ENCODE data around the gene SIDT1.
"Not testable (repeated sequence)": the region's sequence is repeated elsewhere in the genome, so short reads cannot be mapped to it uniquely, and the experiment has no call there.

SIDT1 gene

GRCh38 chr3:113600418-113601182 lies 68.2 kb downstream of the SIDT1 start:
- DNase-seq = no peak

GRCh38 chr3:113601240-113601639 lies 68.9 kb downstream of the SIDT1 start:
- no peak for DNase-seq

DNA sequence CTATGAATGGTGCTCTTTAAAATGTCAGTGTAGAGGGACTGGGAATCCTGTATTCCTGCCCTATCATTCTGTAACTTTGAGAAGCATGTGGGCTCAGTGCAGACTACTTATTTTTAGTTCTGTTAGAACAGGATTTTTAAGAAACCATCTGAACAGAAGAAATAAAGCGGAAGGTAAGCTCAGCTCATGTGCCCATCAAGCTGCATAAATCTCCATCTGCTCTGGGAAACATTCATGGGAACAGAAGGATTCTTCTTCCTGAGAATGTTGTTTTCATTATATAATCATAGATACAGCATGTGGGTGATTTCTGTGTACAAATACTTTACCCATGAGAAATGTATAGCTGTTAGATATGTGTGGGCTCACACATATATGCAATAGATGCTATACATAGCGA lies 69.9 kb downstream of the SIDT1 start:
- DNase-seq = no peak

- DNase-seq = no peak
Measured at GRCh38 chr3:113602836-113603235, 70.5 kb downstream of the SIDT1 start.

DNA sequence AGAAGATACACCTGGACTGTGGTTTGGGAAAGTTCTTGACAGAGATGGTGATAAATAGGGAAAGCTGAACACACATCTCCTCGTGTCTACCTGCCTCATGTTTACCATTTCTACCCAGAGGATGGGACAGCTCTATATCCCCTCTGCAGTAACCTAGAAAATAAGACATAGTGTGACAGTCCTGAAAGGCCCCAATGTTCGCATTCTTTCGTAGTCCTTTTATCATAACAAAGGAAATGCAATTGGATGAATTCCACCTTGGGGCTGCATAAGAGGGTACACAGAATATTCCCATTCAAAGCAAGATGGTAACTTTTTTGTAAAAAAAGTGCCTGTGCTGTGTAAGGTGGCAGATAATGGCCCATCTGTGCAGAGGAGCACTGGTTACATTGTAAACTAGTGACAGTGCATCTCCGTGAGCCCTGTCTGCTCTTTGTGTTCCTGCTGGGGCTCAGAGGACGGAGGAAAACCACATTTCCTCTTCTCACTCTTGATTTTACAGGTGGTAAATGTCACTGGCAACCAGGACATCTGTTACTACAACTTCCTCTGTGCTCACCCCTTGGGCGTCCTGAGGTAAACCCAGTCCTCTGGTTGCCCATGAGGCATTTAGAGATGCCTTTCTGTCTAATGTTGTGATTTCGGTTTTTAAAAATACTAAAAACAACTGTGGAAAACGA lies 74.3 kb downstream of the SIDT1 start:
- DNase-seq = no peak

DNA sequence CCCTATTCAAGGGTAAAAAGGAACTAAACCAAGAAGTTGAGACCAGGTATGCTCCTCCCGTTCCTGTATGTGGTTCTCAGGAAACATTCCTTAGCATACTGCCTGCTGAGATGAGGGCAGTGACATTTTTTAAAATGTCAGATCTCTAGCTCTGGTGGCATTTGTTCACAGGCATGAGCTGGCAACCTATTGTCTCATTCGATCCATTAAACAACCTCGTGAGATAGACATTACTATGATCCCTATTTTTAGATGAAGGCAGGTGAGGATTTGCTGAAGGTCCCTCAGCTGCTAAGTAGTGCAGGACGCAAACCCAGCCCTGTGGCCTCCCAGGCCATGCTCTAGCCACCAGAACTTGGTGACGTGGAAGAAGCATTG lies 74.9 kb downstream of the SIDT1 start:
- no peak for DNase-seq

GRCh38 chr3:113614402-113614801 lies 82.0 kb downstream of the SIDT1 start:
- no peak for DNase-seq

DNA sequence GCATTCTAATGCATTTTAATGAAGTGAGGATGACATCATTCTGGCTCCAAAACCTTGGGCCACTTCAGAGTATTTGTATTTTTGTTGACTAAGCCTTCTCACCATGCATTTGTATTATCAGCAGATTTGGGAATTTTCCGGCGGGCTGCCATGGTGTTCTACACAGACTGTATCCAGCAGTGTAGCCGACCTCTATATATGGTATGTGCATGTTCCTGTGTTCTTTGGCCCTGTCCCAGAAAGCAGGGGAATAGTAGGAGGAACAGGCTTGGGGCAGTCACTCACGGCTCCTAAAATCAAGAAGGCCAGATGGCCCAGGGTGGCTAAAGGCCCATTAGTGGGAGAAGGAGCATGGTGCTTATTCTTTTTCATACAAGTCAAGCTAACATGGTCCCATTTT lies 83.6 kb downstream of the SIDT1 start:
- no peak for DNase-seq

GRCh38 chr3:113617726-113618125 lies 85.4 kb downstream of the SIDT1 start:
- DNase-seq = no peak

DNA sequence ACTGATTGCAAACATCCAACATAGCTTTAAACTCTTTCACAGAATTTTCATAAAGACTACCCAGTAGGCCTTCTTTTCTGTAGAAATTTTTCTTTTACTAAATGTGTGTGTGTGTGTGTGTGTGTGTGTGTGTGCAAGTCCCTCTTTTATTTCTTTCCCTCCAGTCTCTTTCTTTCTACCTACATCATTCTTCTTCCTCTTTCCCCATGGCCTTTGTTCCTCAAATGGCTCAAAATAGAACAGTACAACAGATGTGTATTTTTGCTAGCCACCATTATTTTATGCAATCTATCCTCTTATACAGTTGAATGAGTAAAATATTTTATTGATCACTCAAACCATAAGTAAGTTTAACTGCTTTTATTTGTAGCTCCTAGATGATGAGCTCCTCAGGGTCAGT lies 87.7 kb downstream of the SIDT1 start:
- no peak for DNase-seq

DNA sequence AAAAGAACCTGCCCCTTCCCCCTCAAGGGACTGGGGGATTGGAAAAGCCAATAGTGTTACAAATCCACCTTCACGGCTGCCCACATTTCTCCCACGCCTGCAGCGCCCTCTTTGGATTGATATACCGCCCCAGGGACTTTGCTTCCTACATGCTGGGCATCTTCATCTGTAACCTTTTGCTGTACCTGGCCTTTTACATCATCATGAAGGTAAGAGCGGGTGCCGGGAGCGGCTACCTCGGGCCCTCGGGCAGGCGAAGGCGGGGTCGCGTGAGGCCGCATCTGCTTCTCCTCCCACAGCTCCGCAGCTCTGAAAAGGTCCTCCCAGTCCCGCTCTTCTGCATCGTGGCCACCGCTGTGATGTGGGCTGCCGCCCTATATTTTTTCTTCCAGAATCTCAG lies 91.0 kb downstream of the SIDT1 start:
- DNase-seq = no peak

DNA sequence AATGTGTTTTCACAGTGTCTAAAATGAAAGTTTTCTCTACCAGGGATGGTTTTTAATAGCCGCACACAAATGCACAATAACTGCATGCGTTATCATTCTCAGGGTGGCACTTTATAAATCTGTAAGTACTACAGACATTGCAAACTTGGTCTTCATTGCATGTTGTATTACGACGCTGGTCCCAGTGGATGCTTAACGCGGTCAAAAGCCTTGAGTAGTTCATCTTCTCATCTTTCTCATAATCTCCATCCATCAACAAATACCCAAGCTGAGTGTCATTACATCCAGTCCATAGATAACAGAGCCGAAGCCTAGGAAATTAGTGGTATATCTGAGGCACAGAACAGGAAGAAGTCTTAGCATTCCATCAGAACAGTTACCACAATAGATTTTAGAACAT lies 91.5 kb downstream of the SIDT1 start:
- DNase-seq = no peak

DNA sequence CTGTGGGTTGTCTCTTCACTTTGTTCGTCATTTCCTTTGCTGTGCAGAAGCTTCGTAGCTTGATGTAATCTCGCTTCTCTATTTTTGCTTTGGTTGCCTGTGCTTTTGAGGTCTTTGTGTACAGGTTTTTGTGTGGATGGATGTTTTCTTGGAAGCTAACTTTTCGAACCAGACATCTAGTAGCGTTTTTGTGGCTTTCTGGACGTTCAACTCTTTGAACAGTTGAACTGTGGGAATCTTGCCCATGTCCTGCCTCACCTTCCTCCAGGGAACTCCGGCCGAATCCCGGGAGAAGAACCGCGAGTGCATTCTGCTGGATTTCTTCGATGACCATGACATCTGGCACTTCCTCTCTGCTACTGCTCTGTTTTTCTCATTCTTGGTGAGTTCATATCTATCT lies 93.5 kb downstream of the SIDT1 start:
- DNase-seq = no peak

- peak; percentile 55 for DNase-seq
Measured at GRCh38 chr3:113626503-113627371, 94.4 kb downstream of the SIDT1 start.

- no peak for DNase-seq
Measured at GRCh38 chr3:113628316-113628715, 96.0 kb downstream of the SIDT1 start.

GRCh38 chr3:113628788-113629187 lies 96.4 kb downstream of the SIDT1 start:
- no peak for DNase-seq

DNA sequence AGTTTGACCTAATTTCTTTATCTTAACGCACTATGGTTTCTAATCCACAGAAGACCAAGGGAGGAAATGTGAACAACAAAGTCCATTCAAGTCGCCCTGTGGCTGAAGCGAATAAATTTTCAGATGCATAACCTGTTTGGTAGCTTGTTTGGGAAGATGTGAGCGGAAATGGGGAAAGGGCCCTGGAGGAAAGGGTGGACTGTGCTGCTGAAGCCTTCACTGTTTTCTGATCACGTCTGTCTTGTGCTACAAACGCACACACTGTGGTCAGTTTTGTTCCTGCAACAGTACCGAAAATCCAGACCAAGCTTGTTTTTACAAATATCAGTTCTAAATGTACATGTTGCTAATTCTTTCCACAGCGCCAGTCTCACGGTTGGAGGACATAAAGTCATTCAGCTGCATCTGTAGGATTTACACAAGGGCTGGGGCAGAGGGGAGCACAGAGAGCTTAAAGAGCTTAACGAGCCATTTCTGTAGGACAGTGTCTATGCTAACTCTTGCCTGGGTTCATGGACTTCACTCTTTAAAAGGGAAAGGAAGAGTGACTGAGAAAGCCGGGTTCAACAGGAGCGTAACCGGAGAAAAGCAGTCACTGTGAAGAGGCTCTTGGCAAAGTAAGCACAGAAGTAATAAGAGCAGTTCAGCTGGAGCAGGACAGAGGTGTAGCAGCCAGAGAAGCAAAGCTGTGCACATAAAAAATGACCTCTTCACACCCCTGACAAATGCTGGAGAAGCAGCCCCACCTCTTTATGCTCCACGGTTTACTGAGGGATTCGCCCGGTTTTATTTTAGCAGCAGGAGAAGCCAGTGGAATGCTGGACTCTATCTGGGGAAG lies 97.4 kb downstream of the SIDT1 start:
- no peak for DNase-seq

DNA sequence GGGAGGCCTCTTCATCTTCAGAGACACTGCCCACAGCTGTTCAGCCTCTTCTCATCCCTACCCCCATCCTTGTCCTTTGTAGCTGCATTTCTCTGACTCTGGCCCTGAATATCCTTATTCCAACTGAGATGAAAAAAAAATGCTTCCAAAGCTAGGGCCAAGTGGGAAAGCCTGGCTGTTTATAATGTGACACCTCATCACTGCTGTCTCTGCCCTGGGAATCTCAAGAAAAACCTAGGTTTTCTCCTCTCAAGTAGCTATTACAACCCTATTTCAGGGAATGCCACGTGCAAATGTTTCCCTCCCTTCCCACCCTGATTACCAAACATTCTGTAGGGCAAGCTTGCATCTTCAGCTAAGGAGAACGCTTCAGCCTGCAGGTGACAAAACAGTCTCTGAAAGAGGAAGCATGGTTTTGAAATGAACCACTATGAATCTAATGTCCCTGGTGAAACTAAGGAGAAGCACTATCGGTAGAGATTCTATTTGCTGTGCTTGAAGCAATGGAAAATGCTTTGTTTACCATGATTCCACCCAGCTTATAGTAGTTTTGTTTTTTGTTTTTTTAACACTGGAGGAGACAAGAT lies 98.7 kb downstream of the SIDT1 start:
- no peak for DNase-seq

DNA sequence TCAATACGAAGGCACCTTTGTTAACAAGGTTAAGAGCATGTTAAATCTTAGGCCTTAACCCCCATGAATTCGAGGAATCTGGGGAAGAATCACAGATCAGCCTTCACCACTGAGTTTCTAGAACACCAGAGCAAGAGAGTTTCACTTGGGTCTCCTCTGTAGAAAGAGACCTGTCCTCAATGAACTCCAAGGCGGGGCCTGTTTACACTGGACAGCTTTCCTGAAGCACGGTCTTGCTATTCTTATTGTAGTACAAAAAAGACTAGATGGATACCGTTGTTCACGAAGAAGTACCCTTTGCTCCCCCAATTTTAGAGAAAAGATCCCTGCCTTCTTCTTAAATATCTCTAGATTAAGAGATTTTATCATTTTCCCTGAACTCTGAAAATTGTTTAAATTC lies 99.2 kb downstream of the SIDT1 start:
- no peak for DNase-seq

DNA sequence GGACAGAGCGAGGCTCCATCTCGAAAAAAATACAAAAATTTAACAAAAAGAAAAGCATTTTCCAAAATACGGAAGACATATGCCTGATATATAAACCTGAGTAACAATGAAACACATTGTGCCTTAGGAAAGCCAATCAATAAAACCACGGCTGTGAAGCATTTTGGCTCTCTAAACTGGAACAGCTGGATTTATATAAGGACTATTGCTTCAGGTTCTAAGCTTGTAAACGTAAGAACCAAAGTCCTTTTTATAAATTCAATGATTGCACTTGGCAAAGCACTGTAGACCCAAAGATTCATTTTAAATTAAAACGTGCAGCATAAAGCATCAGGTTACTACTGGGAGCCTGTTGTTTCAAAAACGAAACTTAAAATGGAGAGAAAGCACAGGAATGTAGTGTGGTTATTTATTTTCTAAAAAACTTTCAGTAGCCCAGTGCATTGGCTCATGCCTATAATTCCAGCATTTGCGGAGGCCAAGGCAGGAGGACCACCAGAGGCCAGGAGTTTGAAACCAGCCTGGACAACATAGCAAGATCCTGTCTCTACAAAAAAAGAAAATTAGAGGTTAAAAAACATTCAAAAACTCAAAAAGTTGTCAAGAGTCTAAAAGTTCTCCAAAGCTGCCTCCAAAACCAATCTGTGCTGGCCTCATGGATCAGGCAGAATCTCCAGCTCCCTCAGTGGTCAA lies 102.6 kb downstream of the SIDT1 start:
- no peak for DNase-seq

- not testable (repeated sequence) for DNase-seq
Measured at GRCh38 chr3:113636034-113636433, 103.7 kb downstream of the SIDT1 start.

DNA sequence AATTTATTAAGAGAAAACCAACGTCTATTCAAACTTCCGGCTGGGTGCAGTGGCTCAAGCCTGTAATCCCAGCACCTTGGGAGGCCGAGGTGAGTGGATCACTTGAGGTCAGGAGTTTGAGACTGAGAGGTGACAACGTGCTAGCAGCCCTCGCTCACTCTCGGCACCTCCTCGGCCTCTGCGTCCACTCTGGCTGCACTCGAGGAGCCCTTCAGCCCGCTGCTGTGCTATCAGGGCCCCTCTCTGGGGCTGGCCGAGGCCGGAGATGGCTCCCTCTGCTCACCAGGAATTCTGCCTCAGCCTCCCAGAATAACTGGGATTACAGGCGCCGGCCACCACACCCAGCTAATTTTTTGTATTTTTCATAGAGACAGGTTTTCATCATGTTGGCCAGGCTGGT lies 105.4 kb downstream of the SIDT1 start:
- DNase-seq = no peak
